Chondrocyte (in vitro differentiated cells): ENCODE measurements around the gene OR6C75. TPM values are rescaled to one million over a fixed set of nuclear protein-coding genes. Genes with fewer than 3 reads are reported as not detected.

Experiments used
- DNase-seq: peaks from one replicate; pipeline ENCODE4 v3.0.0; 2021; ENCODE audit warnings: mixed read lengths, low spot score
- H3K27ac Mint-ChIP-seq: one replicate; pipeline ENCODE4 v1.8.0; 2021; ENCODE audit warnings: mild to moderate bottlenecking, moderate library complexity, mixed read lengths; ENCODE audit not compliant: unreplicated experiment
- H3K27me3 Mint-ChIP-seq: 2 replicates; pipeline ENCODE4 v1.8.0; 2021; ENCODE audit warnings: low read depth, mixed read lengths
- H3K36me3 Mint-ChIP-seq: 2 replicates; pipeline ENCODE4 v1.8.0; 2021; ENCODE audit warnings: low read depth, mixed read lengths
- H3K4me1 Mint-ChIP-seq: 2 replicates; pipeline ENCODE4 v1.8.0; 2021; ENCODE audit warnings: low read depth, mild to moderate bottlenecking, mixed read lengths
- H3K4me3 Mint-ChIP-seq: one replicate; pipeline ENCODE4 v1.8.0; 2021; ENCODE audit warnings: mild to moderate bottlenecking, moderate library complexity, mixed read lengths; ENCODE audit not compliant: unreplicated experiment
- H3K9me3 Mint-ChIP-seq: 2 replicates; pipeline ENCODE4 v1.8.0; 2021; ENCODE audit warnings: low read depth, mixed read lengths
- total RNA-seq: library from RNA; stranded (reverse); gene quantifications from 3 replicates; pipeline ENCODE4 v1.2.1, GENCODE V29; 2021
- TF ChIP-seq, protein P1 (sequence below): fragments of 200-600 bp; sonication (generic); IDR thresholded peaks from 2 replicates; pipeline ENCODE4 v1.5.0; 2021; ENCODE audit warnings: antibody characterized with exemption, mild to moderate bottlenecking, moderate library complexity

Gene OR6C75
- total RNA-seq, 1 donor from 2014 or later, result not detected

DNA sequence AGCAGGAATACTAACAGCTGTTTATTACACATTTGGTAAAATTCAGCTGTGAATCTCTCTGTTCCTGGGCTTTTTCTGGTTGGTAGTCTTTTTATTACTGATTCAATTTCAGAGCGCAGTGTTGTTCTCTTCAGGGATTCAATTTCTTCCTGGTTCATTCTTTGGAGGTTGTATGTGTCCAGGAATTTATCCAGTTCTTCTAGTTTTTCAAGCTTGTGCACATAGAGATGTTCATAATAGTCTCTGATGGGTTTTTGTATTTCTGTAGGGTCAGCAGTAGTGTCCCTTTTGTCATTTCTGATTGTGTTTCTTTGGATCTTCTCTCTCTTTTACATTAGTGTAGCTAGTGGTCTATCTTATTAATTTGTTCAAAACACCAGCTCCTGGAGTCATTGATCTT is 54.2 kb downstream of the OR6C75 start:
- no peak overlapping the region for H3K27ac Mint-ChIP-seq
- peaks cover 6% of the 10 kb centered on the region for H3K9me3 Mint-ChIP-seq
- H3K4me3 Mint-ChIP-seq, result no peak overlapping the region
- H3K4me1 Mint-ChIP-seq, result no peaks in the 10 kb centered on the region
- H3K27me3 Mint-ChIP-seq, result peaks cover 16% of the 10 kb centered on the region
- TF ChIP-seq, protein P1, sequence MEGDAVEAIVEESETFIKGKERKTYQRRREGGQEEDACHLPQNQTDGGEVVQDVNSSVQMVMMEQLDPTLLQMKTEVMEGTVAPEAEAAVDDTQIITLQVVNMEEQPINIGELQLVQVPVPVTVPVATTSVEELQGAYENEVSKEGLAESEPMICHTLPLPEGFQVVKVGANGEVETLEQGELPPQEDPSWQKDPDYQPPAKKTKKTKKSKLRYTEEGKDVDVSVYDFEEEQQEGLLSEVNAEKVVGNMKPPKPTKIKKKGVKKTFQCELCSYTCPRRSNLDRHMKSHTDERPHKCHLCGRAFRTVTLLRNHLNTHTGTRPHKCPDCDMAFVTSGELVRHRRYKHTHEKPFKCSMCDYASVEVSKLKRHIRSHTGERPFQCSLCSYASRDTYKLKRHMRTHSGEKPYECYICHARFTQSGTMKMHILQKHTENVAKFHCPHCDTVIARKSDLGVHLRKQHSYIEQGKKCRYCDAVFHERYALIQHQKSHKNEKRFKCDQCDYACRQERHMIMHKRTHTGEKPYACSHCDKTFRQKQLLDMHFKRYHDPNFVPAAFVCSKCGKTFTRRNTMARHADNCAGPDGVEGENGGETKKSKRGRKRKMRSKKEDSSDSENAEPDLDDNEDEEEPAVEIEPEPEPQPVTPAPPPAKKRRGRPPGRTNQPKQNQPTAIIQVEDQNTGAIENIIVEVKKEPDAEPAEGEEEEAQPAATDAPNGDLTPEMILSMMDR, result no peak
- no peaks in the 10 kb centered on the region for H3K36me3 Mint-ChIP-seq
- no peak for DNase-seq

Other genes starting within 250 kb of the OR6C75 start
- gene OR9K2, start 236.6 kb upstream of the OR6C75 start, total RNA-seq, result not detected in 3 replicates
- gene OR10A7, start 141.9 kb upstream of the OR6C75 start, total RNA-seq, result not detected in 3 replicates
- not detected in 3 replicates for gene OR6C74, start 118.4 kb upstream of the OR6C75 start, total RNA-seq
- not detected in 3 replicates for gene OR6C6, start 66.4 kb upstream of the OR6C75 start, total RNA-seq
- not detected in 3 replicates for gene OR6C1, start 48.6 kb upstream of the OR6C75 start, total RNA-seq
- not detected in 3 replicates for gene OR6C3, start 32.2 kb upstream of the OR6C75 start, total RNA-seq
- not detected in 3 replicates for gene OR6C65, start 37.6 kb downstream of the OR6C75 start, total RNA-seq
- not detected in 3 replicates for gene OR6C76, start 63.3 kb downstream of the OR6C75 start, total RNA-seq
- gene OR6C2, start 81.1 kb downstream of the OR6C75 start, total RNA-seq, result not detected in 3 replicates
- gene OR6C70, start 107.2 kb downstream of the OR6C75 start, total RNA-seq, result not detected in 3 replicates
- gene OR6C68, start 129.4 kb downstream of the OR6C75 start, total RNA-seq, result not detected in 3 replicates
- gene OR6C4, start 186.6 kb downstream of the OR6C75 start, total RNA-seq, result not detected in 3 replicates
- not detected in 3 replicates for gene OR2AP1, start 209.5 kb downstream of the OR6C75 start, total RNA-seq